Glutamatergic neuron (in vitro differentiated cells): ENCODE measurements around the gene HEXD. TPM values are rescaled to one million over a fixed set of nuclear protein-coding genes. Genes with fewer than 3 reads are reported as not detected.
"Not testable (repeated sequence)": the region's sequence is repeated elsewhere in the genome, so short reads cannot be mapped to it uniquely, and the experiment has no call there.

ENCODE experiments used
- DNase-seq: peaks from one replicate; pipeline ENCODE4 v3.0.0; 2022
- H3K27ac Mint-ChIP-seq: one replicate; pipeline ENCODE4 v1.8.0; 2020; ENCODE audit warnings: mild to moderate bottlenecking, mixed read lengths, inconsistent platforms; ENCODE audit not compliant: unreplicated experiment
- H3K27me3 Mint-ChIP-seq: one replicate; pipeline ENCODE4 v1.8.0; 2020; ENCODE audit warnings: mild to moderate bottlenecking, moderate library complexity, mixed read lengths, inconsistent platforms; ENCODE audit not compliant: unreplicated experiment
- H3K36me3 Mint-ChIP-seq: one replicate; pipeline ENCODE4 v1.8.0; 2020; ENCODE audit warnings: mild to moderate bottlenecking, mixed read lengths, inconsistent platforms; ENCODE audit not compliant: unreplicated experiment
- H3K4me1 Mint-ChIP-seq: one replicate; pipeline ENCODE4 v1.8.0; 2020; ENCODE audit warnings: mild to moderate bottlenecking, low read depth, mixed read lengths, inconsistent platforms; ENCODE audit not compliant: unreplicated experiment
- H3K4me3 Mint-ChIP-seq: one replicate; pipeline ENCODE4 v1.8.0; 2020; ENCODE audit warnings: mild to moderate bottlenecking, mixed read lengths, inconsistent platforms; ENCODE audit not compliant: unreplicated experiment
- H3K9me3 Mint-ChIP-seq: one replicate; pipeline ENCODE4 v1.8.0; 2020; ENCODE audit warnings: mild to moderate bottlenecking, moderate library complexity, mixed read lengths, inconsistent platforms; ENCODE audit not compliant: unreplicated experiment
- total RNA-seq: library from RNA; stranded (reverse); fragmentation: NEBNext Ultra II Directional; extraction: Animal tissue kit (Norgen Biotek cat#: 25700); gene quantifications from one replicate; pipeline ENCODE4 v1.2.1, GENCODE V29; 2021; ENCODE audit not compliant: unreplicated experiment
- TF ChIP-seq, protein P1 (sequence below): fragments of 200-600 bp; sonication (generic); IDR thresholded peaks from one replicate; pipeline ENCODE4 v1.5.0; 2021; ENCODE audit not compliant: partially characterized antibody, unreplicated experiment

HEXD gene
- total RNA-seq, 1 donor from 2014 or later: 58.7 TPM

GRCh38 chr17:82411396-82412053, 6.6 kb upstream of the HEXD start:
- H3K9me3 Mint-ChIP-seq: no peaks in the 10 kb centered on the region
- TF ChIP-seq, protein P1, sequence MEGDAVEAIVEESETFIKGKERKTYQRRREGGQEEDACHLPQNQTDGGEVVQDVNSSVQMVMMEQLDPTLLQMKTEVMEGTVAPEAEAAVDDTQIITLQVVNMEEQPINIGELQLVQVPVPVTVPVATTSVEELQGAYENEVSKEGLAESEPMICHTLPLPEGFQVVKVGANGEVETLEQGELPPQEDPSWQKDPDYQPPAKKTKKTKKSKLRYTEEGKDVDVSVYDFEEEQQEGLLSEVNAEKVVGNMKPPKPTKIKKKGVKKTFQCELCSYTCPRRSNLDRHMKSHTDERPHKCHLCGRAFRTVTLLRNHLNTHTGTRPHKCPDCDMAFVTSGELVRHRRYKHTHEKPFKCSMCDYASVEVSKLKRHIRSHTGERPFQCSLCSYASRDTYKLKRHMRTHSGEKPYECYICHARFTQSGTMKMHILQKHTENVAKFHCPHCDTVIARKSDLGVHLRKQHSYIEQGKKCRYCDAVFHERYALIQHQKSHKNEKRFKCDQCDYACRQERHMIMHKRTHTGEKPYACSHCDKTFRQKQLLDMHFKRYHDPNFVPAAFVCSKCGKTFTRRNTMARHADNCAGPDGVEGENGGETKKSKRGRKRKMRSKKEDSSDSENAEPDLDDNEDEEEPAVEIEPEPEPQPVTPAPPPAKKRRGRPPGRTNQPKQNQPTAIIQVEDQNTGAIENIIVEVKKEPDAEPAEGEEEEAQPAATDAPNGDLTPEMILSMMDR: no peak
- no peak overlapping the region for H3K27ac Mint-ChIP-seq
- H3K27me3 Mint-ChIP-seq: peaks cover 4% of the 10 kb centered on the region
- H3K4me1 Mint-ChIP-seq: peaks cover 17% of the 10 kb centered on the region
- no peaks in the 10 kb centered on the region for H3K36me3 Mint-ChIP-seq
- no peak for DNase-seq
- no peak overlapping the region for H3K4me3 Mint-ChIP-seq

- not testable (repeated sequence) for DNase-seq, H3K4me3 Mint-ChIP-seq, H3K36me3 Mint-ChIP-seq, H3K27ac Mint-ChIP-seq, H3K27me3 Mint-ChIP-seq, H3K9me3 Mint-ChIP-seq
- peaks cover 17% of the 10 kb centered on the region for H3K4me1 Mint-ChIP-seq
Measured at GRCh38 chr17:82412081-82412480, 6.1 kb upstream of the HEXD start.

- H3K27ac Mint-ChIP-seq: no peak overlapping the region
- TF ChIP-seq, protein P1: no peak
- H3K4me3 Mint-ChIP-seq: peak overlapping the region; percentile 32
- H3K4me1 Mint-ChIP-seq: peaks cover 17% of the 10 kb centered on the region
- no peaks in the 10 kb centered on the region for H3K36me3 Mint-ChIP-seq
- DNase-seq: no peak
- H3K9me3 Mint-ChIP-seq: peaks cover 3% of the 10 kb centered on the region
- peaks cover 4% of the 10 kb centered on the region for H3K27me3 Mint-ChIP-seq
Measured at GRCh38 chr17:82412535-82413520, 5.3 kb upstream of the HEXD start.

DNA sequence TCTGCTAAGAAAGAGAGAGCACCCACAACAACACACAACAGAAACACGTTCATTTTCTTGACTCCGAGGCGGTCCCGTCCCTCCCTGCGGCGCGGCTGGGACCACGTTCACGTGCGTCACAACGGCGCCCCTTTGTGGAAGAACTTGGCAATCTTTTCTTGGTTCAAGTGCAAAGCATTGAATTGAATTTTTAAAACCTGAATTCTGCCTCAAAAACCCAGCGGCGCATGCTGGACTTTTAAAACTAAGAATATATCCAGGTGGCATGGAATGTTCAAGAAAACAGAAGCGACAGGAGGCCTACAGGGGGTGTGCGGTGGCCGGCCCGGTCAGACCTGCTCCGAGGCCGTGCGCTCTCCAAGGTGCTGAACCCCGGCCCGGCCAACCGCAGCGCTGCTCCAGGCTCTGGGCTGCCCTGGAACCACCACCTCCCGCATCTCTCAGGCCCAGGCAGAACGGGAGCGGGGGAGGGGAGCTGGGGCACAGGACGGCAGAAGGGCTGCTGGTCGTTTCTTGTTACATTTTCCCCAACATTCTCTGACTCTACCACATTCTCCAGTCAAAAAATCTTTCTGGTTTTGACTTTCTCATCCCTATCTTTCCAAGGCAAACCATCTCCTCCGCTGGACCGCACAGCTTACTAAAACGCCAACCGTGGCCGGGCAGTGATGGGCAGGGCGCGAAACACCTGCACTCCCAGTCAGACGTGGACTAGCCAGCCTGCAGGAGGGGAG, 3.4 kb upstream of the HEXD start:
- Mint-ChIP-seq H3K27ac (no peak overlapping the region), H3K27me3 (peaks cover 3% of the 10 kb centered on the region), H3K4me1 (peaks cover 14% of the 10 kb centered on the region), H3K4me3 (peak overlapping the region; percentile 26), H3K36me3 (peaks cover 1% of the 10 kb centered on the region), H3K9me3 (peaks cover 4% of the 10 kb centered on the region)
- DNase-seq: peak; percentile 85
- TF ChIP-seq, protein P1: peak; percentile 62

DNA sequence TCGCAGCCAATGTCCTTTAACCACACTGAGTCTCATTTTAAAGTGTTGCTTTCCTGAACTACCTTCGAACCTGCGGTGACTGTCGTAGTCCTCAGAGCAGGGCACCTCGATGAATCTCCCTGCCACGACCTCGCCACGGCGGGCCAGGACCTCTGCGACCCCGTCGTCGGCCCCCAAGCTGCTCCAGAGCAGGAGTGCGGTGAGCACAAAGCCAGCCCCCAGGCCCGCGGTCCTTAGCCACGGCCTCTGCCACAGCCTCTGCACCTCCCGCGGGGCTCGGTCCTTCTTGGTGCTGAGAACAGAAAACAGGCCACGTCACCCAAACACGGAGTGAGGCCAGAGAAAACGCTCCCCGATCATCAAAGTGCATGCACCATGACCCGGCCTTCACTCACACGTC, 2.8 kb upstream of the HEXD start:
- H3K4me3 Mint-ChIP-seq: peak overlapping the region; percentile 7

More for the DNA sequence above, 2.8 kb upstream of the HEXD start:
- H3K9me3 Mint-ChIP-seq: peaks cover 4% of the 10 kb centered on the region
- peaks cover 7% of the 10 kb centered on the region for H3K36me3 Mint-ChIP-seq
- H3K27ac Mint-ChIP-seq: no peak overlapping the region
- no peak for DNase-seq
- peaks cover 14% of the 10 kb centered on the region for H3K4me1 Mint-ChIP-seq
- peaks cover 2% of the 10 kb centered on the region for H3K27me3 Mint-ChIP-seq
- TF ChIP-seq, protein P1: no peak
